DMS79 (cell line): ENCODE measurements around the gene SFXN4.
A peak's percentile ranks its signal among the peaks of the same experiment; 100 is the strongest.
"Not testable (repeated sequence)": the region's sequence is repeated elsewhere in the genome, so short reads cannot be mapped to it uniquely, and the experiment has no call there.

Experiments used
- DNase-seq: peaks from one replicate; lab custom pipeline; 2025; lab: John Stamatoyannopoulos, UW

SFXN4 gene

DNA sequence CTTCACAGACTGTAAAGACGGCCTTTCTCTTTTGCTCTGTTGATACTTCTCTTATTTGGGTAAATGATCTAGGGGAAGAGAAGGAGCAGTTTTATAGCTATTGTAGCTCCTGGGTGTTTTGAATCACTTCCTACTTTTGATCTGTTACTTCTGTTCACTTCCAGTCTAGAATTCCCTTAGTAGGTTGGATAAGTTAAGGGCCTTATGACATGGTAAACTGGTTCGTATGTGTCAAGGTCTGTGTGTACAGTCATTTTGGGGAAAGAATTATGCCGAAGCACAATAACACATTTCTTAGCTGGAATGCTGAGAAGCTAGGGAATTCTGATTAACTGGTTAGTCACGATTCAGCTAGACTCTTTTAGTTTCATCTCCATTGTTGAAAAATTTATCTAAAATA is 53.5 kb downstream of the SFXN4 start:
- no peak for DNase-seq

DNA sequence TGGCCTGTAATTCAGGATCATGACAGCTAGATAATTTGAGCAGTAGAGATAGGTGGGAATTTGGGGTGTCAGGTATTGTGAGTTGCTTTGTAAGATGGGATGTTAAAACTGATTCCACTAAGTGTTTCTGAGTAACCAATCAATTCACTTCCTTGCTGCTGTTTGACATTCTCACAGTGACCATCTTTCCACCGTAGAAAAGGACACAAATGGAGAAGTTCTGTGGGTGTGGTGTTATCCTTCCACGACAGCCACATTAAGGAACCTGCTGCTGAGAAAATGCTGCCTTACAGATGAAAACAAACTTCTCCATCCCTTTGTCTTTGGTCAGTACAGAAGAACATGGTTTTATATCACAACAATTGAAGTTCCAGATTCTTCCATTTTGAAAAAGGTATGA is 57.7 kb downstream of the SFXN4 start:
- DNase-seq: not testable (repeated sequence)

DNA sequence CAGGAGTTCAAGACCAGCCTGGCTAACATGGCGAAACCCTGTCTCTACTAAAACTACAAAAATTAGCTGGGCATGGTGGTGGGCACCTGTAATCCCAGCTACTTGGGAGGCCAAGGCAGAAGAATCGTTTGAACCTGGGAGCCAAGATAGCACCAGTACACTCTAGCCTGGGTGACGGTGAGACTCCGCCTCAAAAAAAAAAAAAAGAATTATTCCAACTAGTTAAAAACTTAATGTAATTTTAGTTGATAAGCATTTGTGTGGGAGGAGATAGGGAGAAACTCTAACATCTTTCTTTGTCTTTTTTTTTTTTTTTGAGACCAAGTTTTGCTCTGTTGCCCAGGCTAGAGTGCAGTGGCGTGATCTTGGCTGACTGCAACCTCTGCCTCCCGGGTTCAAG is 58.4 kb downstream of the SFXN4 start:
- DNase-seq: not testable (repeated sequence)

DNA sequence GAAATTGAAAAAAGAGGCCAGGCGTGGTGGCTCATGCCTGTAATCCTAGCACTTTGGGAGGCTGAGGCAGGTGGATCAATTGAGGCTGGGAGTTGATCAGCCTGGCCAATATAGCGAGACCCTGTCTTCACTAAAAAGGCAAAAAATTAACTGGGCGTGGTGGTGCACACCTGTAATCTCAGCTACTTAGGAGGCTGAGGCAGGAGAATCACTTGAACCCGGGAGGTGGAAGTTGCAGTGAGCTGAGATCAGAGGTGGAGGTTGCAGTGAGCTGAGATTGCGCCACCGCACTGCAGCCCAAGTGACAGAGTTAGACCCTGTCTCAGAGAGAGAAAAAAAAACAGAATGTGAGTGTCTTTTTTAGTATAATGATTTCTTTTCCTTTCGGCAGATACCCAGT is 59.6 kb downstream of the SFXN4 start:
- DNase-seq: not testable (repeated sequence)

DNA sequence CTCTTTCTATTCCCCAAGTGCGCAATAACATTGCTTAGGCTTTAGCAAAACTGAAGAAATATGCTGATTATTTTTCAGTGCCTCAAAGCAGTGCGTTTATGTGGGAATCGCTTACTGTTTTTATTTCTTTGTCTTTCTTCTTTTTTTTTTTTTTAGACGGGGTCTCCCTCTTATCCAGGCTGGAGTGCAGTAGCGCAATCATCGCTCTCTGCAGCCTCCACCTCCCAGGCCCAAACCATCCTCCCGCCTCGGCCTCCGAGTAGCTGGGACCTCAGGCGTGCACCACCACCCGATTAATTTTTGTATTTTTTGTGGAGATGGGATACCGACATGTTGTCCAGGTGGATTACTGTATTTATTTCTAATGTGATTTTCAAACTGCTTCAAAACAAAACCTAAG is 60.4 kb downstream of the SFXN4 start:
- no peak for DNase-seq

DNA sequence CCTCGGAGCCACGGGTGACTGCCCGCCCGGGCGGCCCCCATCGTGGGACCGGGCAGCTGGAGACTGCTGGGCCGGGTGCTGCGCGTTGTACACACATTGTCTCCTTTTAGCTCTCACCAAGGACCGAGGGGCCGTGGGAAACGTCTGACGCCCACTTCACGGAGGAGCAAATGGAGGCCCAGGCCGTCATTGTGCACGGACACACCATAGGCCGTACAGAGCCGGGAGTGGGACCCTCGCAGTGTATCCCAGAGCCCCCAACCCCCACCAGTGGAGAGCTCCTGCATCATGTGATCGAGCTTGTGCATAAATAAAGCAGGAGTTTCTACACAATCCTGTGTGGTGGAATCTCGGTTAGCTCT is 60.9 kb downstream of the SFXN4 start:
- no peak for DNase-seq

DNA sequence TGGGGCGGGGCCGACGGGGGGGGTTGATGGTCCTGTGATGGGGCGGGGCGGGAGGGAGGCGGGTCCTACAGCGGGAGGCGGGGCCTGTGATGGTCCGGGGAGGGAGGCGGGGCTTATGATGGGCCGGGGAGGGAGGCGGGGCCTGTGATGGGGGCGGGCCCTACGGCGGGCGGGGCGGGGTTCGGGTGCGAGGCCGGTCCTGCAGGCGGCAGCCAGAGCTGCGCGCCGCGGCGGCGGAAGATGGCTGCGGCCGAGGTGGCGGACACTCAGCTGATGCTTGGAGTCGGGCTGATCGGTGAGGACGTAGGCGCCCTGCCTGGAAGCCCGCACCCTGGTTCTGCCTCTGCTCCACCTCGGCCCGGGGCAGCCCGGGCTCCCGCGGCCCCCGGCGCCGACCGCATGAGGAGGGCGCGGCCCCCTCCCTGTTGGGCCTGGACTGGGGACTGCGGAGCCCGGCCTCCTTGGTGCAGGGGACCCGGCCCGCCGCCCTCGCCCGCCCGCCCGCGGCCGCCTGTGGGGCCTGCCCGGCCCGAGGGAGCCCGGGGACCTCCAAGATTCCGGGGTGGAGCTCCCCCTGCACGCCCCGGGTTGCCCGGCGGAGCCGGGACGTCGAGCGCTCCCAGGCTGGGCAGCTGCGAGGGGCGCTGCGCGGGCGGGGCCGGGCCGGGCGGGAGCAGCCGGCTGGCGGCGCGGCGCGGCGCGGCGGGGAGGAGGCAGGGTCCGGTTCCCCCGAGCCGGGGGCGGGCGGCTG is 61.4 kb downstream of the SFXN4 start, which contains the start of gene DENND10:
Gene DENND10 (plus strand): TSS at position 211 of the 751 bp plus-strand sequence. CDS start 30 bp downstream, at position 241.
- peak; percentile 7 for DNase-seq

DNA sequence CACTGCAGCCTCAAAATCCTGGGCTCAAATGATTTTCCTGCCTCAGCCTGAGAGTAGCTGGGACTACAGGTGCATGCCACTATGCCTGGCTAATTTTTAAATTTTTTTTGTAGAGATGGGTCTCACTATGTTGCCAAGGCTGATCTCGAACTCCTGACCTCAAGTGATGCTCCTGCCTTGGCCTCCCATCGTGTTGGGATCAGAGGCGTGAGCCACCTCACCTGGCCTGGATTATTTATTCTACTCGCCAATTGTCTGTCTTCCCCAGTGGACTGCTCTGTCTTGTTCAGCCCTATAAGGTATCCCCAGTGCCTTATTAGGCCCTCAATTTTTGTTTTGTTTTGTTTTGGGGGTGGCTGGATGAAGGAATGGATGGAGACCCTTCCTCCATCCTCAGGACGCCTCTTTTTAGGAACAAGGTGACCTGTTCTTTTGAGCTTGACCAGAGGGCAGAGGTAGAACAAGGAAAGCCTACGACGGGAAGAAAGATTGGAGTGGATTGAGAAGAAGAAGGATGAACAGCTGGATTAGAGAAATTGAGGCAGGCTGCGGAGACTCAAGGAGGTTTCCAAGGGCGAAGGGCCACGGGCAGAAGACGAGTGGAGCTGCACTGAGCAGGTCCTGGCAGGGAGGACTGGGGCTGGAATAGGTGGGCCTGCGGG is 62.1 kb downstream of the SFXN4 start:
- DNase-seq: no peak

DNA sequence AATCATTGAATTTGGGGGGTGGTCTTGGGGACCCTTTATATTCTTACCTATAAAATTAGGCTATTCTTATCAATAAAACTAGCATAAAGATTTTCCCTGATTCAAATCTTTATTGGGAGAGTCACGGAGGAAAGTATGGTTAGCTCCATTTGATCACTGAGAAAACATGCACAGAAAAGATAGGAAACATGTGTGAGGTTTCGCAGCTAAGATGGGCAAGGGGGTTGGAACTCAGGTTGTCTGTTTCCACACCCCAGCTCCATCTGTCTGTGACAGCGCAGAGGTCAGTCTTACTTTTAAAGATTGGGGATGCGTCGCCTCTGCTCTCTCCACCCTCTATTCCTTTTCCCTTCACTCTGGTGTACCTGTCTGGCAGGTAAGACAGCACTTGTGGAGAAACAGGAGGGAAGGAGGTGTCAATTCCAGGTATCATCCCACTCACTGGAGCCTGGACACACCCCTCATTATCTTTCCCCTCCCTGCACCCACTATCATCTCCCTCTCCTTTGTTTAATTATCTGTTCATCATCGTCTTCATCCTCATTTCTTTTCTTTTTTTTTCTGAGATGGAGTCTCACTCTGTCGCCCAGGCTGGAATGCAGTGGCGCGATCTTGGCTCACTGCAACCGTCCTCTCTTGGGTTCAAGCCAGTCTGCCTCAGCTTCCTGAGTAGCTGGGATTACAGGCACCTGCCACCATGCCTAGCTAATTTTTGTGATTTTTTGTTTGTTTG is 64.0 kb downstream of the SFXN4 start:
- DNase-seq: no peak

DNA sequence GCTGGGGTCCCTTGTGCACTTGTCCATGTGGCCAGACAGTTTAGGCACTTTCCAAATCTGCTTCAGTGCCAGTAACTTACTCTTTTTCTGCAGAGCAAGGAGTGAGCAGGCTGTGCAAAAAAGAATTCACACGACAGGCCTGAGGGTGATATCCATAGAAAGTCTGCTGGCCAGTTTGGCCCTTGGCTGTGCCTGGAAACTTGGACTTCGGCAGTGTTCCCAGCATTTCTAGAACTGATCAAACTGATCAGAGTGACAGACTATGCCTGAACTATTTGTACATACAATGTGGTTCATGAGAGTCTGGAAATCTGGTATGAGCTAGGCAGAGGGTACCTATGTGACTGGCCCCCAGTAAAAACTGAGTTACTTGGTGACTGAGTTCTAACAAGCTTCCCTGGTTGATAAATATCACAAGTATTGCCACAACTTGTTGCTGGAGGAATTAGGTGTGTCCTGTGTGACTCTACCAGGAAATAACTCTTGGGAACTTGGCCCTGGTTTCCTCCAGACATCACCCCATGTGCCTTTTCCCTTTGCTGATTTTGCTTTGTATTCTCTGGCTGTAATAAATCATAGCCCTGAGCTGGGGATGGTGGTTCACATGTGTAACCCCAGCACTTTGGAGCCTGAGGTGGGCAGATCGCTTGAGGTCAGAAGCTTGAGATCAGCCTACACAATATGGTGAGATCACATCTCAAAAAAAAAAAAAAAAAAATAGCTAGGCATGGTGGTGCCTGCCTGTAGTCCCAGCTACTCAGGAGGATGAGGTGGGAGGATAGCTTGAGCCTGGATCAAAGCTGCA is 64.9 kb downstream of the SFXN4 start:
- DNase-seq: no peak

DNA sequence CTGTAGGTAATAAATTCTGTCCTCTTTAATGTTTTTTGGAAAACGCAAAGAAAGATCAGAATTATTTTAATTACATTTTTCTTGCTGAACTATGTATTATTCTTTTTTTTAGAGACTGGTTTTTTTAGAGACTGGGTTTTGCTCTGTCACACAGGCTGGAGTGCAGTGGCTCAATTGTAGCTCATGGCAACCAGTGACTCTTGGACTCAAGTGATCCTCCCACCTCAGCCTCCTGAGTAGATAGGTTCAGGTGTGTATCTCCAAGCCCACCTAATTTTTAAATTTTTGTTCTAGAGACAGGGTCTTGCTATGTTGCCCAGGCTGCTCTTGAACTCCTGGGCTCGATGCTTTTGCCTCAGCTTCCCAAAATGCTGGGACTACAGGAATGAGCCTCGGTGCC is 66.9 kb downstream of the SFXN4 start:
- no peak for DNase-seq

DNA sequence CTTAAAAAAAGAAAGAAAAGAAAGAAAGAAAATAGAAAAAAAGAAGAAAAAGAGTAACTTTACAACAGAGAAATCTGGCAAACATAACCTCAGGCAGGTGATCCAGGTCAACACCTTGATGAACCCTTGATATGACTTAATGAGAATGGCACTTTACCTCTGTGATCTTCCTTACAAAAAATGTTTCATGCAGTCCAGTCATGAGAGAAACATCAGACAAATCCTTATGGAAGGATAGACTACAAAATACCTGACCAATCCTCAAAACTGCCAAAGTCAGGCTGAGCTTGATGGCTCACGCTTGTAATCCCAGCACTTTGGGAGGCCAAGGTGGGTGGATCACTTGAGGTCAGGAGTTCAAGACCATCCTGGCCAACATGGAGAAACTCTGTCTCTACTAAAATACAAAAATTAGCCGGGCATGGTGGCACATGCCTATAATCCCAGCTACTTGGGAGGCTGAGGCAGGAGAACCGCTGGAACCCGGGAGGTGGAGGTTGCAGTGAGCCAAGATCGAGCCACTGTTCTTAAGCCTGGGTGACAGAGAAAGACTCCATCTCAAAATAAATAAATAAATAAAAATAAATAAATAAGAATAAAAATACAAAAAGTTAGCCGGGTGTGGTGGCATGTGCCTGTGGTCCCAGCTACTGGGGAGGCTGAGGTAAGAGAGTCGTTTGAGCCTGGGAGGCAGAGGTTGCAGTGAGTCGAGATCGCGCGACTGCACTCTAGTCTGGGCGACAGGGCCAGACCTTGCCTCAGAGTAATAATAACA is 68.7 kb downstream of the SFXN4 start:
- DNase-seq: not testable (repeated sequence)

DNA sequence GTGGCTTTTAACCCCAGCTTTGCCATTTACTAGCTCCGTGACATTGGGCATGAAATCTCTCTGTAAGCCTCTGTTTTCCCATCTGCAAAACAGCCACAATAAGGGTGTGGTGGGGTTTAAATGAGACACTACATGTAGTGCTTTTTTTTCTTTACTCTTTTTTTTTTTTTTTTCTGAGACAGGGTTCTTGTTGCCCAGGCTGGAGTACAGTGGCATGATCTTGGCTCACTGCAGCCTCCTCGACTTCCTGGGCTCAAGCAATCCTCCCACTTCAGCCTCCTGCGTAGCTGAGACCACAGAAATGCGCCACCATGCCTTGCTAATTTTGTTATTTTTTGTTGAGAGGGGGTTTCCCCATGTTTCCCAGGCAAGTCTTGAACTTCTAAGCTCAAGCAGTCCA is 69.9 kb downstream of the SFXN4 start:
- DNase-seq: no peak

DNA sequence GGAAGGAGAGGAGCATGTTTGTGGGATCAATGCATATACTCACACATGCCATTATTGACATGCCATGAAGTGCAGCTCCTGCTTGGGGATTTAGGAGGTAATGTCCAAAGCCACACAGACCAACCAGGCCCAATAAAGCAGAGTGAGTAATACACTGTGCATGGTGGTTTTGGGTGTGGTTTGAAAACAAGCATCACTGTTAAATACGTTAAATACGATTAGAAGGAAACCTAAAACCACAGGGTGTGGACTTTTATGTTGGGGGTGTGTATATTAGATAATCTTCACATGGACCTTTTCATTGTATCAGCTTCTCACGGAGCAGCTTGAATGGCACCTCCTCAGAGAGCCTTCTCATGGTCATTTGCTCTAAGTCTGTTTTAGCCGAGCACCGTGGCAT is 74.5 kb downstream of the SFXN4 start:
- no peak for DNase-seq
